ENCODE results near the gene ARHGAP21.
"Not testable (repeated sequence)": the region's sequence is repeated elsewhere in the genome, so short reads cannot be mapped to it uniquely, and the experiment has no call there.

Gene ARHGAP21

DNA sequence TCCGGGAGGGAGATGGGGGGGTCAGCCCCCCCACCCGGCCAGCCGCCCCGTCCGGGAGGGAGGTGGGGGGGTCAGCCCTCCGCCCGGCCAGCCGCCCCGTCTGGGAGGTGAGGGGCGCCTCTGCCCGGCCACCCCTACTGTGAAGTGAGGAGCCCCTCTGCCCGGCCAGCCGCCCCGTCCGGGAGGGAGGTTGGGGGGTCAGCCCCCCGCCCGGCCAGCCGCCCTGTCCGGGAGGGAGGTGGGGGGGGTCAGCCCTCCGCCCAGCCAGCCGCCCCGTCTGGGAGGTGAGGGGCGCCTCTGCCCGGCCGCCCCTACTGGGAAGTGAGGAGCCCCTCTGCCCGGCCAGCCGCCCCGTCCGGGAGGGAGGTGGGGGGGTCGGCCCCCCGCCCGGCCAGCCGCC, 67.4 kb downstream of the ARHGAP21 start:
- H3K9me3 ChIP-seq (ENCODE audit: control extremely low read depth in 1 of 5, control insufficient read depth in 4 of 5, insufficient read depth in 2 of 5, low read depth in 1 of 5, low read length in 4 of 5); H3K27ac ChIP-seq (ENCODE audit: insufficient read depth in 1 of 2, low read depth in 1 of 2, low read length in 2 of 2, poor library complexity in 1 of 2, severe bottlenecking in 2 of 2); DNase-seq; H3K36me3 ChIP-seq (ENCODE audit: control insufficient read depth in 4 of 4, insufficient read depth in 4 of 4, low read length in 3 of 4); H3K4me1 ChIP-seq (ENCODE audit: control extremely low read depth in 1 of 4, control insufficient read depth in 4 of 4, insufficient read depth in 4 of 4, low read length in 3 of 4); H3K27me3 ChIP-seq (replicated peaks in 2 of 5; ENCODE audit: control insufficient read depth in 4 of 5, insufficient read depth in 5 of 5, low read length in 4 of 5); POLR2A ChIA-PET; H3K4me3 ChIP-seq (ENCODE audit: control insufficient read depth in 1 of 7, extremely low read depth in 1 of 7, insufficient read depth in 4 of 7, low read depth in 2 of 7, low read length in 6 of 7); CTCF ChIA-PET: not testable (repeated sequence)
- no CpG with 5 or more reads among the region's 33 CpGs for WGBS (ENCODE audit: insufficient coverage)

DNA sequence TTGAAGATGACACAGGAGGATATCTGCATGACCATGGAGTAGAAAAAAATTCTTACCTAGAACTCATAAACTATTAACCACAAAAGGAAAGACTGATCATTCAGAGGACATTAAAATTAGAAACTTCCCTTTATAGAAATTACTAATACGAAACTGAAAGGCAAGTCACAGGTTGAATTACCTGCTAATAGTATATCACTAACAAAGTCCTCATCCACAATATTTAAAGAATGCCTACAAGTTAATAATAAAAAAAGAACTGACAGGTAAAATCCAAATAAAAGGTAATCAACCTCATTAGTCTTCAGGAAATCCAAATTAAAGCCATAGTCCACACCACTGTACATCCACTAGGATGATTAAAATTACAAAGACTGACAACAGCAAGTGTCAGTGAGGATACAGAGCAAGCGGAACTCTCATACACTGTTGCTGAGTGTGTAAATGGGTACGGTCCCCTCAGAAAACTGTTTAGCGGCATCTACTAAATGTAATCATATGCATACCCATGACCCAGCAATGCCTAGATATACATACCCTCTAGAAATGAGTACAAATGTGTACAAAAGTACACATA, 71.2 kb downstream of the ARHGAP21 start:
- peaks cover 0 to 4% (median 0%) of the 10 kb centered on the region in 4 experiments for H3K36me3 ChIP-seq (ENCODE audit: control insufficient read depth in 4 of 4, insufficient read depth in 4 of 4, low read length in 3 of 4)
- no peak for DNase-seq
- POLR2A ChIA-PET, result no interaction called here
- 90% methylated on average over 2 of the region's 4 CpGs for WGBS (ENCODE audit: insufficient coverage)
- CTCF ChIA-PET, result no interaction called here
- H3K27me3 ChIP-seq (replicated peaks in 2 of 5; ENCODE audit: control insufficient read depth in 4 of 5, insufficient read depth in 5 of 5, low read length in 4 of 5), result no peaks in the 10 kb centered on the region
- H3K9me3 ChIP-seq (ENCODE audit: control extremely low read depth in 1 of 5, control insufficient read depth in 4 of 5, insufficient read depth in 2 of 5, low read depth in 1 of 5, low read length in 4 of 5), result no peaks in the 10 kb centered on the region
- H3K4me3 ChIP-seq (ENCODE audit: control insufficient read depth in 1 of 7, extremely low read depth in 1 of 7, insufficient read depth in 4 of 7, low read depth in 2 of 7, low read length in 6 of 7), result no peak overlapping the region
- no peaks in the 10 kb centered on the region for H3K4me1 ChIP-seq (ENCODE audit: control extremely low read depth in 1 of 4, control insufficient read depth in 4 of 4, insufficient read depth in 4 of 4, low read length in 3 of 4)
- H3K27ac ChIP-seq (ENCODE audit: insufficient read depth in 1 of 2, low read depth in 1 of 2, low read length in 2 of 2, poor library complexity in 1 of 2, severe bottlenecking in 2 of 2), result no peak overlapping the region

- Histone ChIP-seq H3K4me3 (ENCODE audit: control insufficient read depth in 1 of 7, extremely low read depth in 1 of 7, insufficient read depth in 4 of 7, low read depth in 2 of 7, low read length in 6 of 7) (no peak overlapping the region), H3K27ac (ENCODE audit: insufficient read depth in 1 of 2, low read depth in 1 of 2, low read length in 2 of 2, poor library complexity in 1 of 2, severe bottlenecking in 2 of 2) (no peak overlapping the region), H3K4me1 (ENCODE audit: control extremely low read depth in 1 of 4, control insufficient read depth in 4 of 4, insufficient read depth in 4 of 4, low read length in 3 of 4) (no peaks in the 10 kb centered on the region), H3K9me3 (ENCODE audit: control extremely low read depth in 1 of 5, control insufficient read depth in 4 of 5, insufficient read depth in 2 of 5, low read depth in 1 of 5, low read length in 4 of 5) (no peaks in the 10 kb centered on the region), H3K36me3 (ENCODE audit: control insufficient read depth in 4 of 4, insufficient read depth in 4 of 4, low read length in 3 of 4) (peaks cover 0 to 4% (median 0%) of the 10 kb centered on the region in 4 experiments), H3K27me3 (replicated peaks in 2 of 5; ENCODE audit: control insufficient read depth in 4 of 5, insufficient read depth in 5 of 5, low read length in 4 of 5) (no peaks in the 10 kb centered on the region)
- no CpG with 5 or more reads among the region's 2 CpGs for WGBS (ENCODE audit: insufficient coverage)
- POLR2A ChIA-PET, result no interaction called here
- CTCF ChIA-PET, result no interaction called here
- DNase-seq, result no peak
These were observed 71.8 kb downstream of the ARHGAP21 start for GRCh38 chr10:24651923-24652322.

- Histone ChIP-seq H3K27ac (ENCODE audit: insufficient read depth in 1 of 2, low read depth in 1 of 2, low read length in 2 of 2, poor library complexity in 1 of 2, severe bottlenecking in 2 of 2) (no peak overlapping the region), H3K4me1 (ENCODE audit: control extremely low read depth in 1 of 4, control insufficient read depth in 4 of 4, insufficient read depth in 4 of 4, low read length in 3 of 4) (peaks cover 0 to under 1% (median 0%) of the 10 kb centered on the region in 4 experiments), H3K9me3 (ENCODE audit: control extremely low read depth in 1 of 5, control insufficient read depth in 4 of 5, insufficient read depth in 2 of 5, low read depth in 1 of 5, low read length in 4 of 5) (no peaks in the 10 kb centered on the region), H3K4me3 (ENCODE audit: control insufficient read depth in 1 of 7, extremely low read depth in 1 of 7, insufficient read depth in 4 of 7, low read depth in 2 of 7, low read length in 6 of 7) (no peak overlapping the region), H3K27me3 (replicated peaks in 2 of 5; ENCODE audit: control insufficient read depth in 4 of 5, insufficient read depth in 5 of 5, low read length in 4 of 5) (no peaks in the 10 kb centered on the region), H3K36me3 (ENCODE audit: control insufficient read depth in 4 of 4, insufficient read depth in 4 of 4, low read length in 3 of 4) (peaks cover 0 to 4% (median 0%) of the 10 kb centered on the region in 4 experiments)
- DNase-seq, result no peak
- POLR2A ChIA-PET, result no interaction called here
- CTCF ChIA-PET, result interaction anchor here (0.6 to 0.8 kb wide), 2 partner anchors 50 to 165 kb away, joined by 3 read pairs; no protein-coding TSS in a partner anchor
- WGBS (ENCODE audit: insufficient coverage), result 97% methylated on average over 3 of the region's 4 CpGs
These were observed 72.9 kb downstream of the ARHGAP21 start for GRCh38 chr10:24650669-24651391.

GRCh38 chr10:24645784-24646183, 77.9 kb downstream of the ARHGAP21 start:
- Histone ChIP-seq H3K9me3 (ENCODE audit: control extremely low read depth in 1 of 5, control insufficient read depth in 4 of 5, insufficient read depth in 2 of 5, low read depth in 1 of 5, low read length in 4 of 5) (no peaks in the 10 kb centered on the region), H3K27me3 (replicated peaks in 2 of 5; ENCODE audit: control insufficient read depth in 4 of 5, insufficient read depth in 5 of 5, low read length in 4 of 5) (no peaks in the 10 kb centered on the region), H3K36me3 (ENCODE audit: control insufficient read depth in 4 of 4, insufficient read depth in 4 of 4, low read length in 3 of 4) (peaks cover 0 to under 1% (median 0%) of the 10 kb centered on the region in 4 experiments), H3K4me3 (ENCODE audit: control insufficient read depth in 1 of 7, extremely low read depth in 1 of 7, insufficient read depth in 4 of 7, low read depth in 2 of 7, low read length in 6 of 7) (no peak overlapping the region), H3K27ac (ENCODE audit: insufficient read depth in 1 of 2, low read depth in 1 of 2, low read length in 2 of 2, poor library complexity in 1 of 2, severe bottlenecking in 2 of 2) (no peak overlapping the region), H3K4me1 (ENCODE audit: control extremely low read depth in 1 of 4, control insufficient read depth in 4 of 4, insufficient read depth in 4 of 4, low read length in 3 of 4) (peaks cover 0 to 3% (median 1%) of the 10 kb centered on the region in 4 experiments)
- POLR2A ChIA-PET, result no interaction called here
- CTCF ChIA-PET, result interaction anchor here (0.7 to 1.2 kb wide), 2 partner anchors 435 to 442 kb away, joined by 3 read pairs; no protein-coding TSS in a partner anchor
- peak; percentile 7 to 60 (median 31) for DNase-seq

DNA sequence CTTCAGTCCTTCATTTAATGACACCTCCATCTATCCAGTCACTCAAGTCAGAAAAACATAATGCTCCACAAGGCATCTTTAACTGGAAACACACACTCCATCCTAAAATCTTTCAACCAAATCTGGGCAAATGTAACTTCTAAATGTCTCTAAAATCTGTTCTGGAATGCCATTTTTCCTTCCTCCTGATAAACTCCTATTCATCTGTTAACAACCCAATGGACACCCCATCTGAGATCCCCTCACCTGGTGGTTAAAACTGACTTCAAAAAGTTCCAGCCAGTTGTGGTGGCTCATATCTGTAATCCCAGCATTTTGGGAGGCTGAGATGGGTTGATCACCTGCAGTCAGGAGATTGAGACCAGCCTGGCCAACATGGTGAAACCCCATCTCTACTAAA, 78.7 kb downstream of the ARHGAP21 start:
- Histone ChIP-seq H3K36me3 (ENCODE audit: control insufficient read depth in 4 of 4, insufficient read depth in 4 of 4, low read length in 3 of 4) (no peaks in the 10 kb centered on the region), H3K27me3 (replicated peaks in 2 of 5; ENCODE audit: control insufficient read depth in 4 of 5, insufficient read depth in 5 of 5, low read length in 4 of 5) (no peaks in the 10 kb centered on the region), H3K9me3 (ENCODE audit: control extremely low read depth in 1 of 5, control insufficient read depth in 4 of 5, insufficient read depth in 2 of 5, low read depth in 1 of 5, low read length in 4 of 5) (no peaks in the 10 kb centered on the region), H3K27ac (ENCODE audit: insufficient read depth in 1 of 2, low read depth in 1 of 2, low read length in 2 of 2, poor library complexity in 1 of 2, severe bottlenecking in 2 of 2) (no peak overlapping the region), H3K4me1 (ENCODE audit: control extremely low read depth in 1 of 4, control insufficient read depth in 4 of 4, insufficient read depth in 4 of 4, low read length in 3 of 4) (peaks cover 0 to 3% (median 1%) of the 10 kb centered on the region in 4 experiments), H3K4me3 (ENCODE audit: control insufficient read depth in 1 of 7, extremely low read depth in 1 of 7, insufficient read depth in 4 of 7, low read depth in 2 of 7, low read length in 6 of 7) (no peak overlapping the region)
- ChIA-PET POLR2A (no interaction called here), CTCF (no interaction called here)
- no peak for DNase-seq

DNA sequence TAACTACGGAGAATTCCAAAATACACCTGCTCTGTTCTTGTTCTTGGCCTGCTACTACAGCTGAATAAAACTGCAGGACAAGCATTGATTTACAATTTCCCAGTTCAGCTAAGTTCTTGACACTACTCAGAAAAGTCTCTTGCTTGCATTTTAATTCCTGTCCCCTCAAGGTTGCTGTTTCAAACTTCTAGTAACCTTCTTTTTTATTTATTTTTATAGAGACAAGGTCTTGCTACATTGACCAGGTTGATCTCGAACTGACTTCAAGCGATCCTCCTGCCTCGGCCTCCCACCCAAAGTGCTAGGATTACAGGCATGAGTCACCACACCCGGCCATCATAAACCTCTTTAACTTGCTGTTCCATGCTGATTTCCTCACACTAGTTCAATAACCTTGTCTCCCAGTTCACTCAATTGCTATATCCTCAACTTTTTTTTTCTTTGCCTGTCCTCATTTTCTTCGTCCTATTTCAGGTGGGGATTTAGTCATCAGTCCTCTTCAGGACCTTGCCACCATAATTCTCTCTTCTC, 79.9 kb downstream of the ARHGAP21 start:
- H3K27ac ChIP-seq (ENCODE audit: insufficient read depth in 1 of 2, low read depth in 1 of 2, low read length in 2 of 2, poor library complexity in 1 of 2, severe bottlenecking in 2 of 2), result no peak overlapping the region
- POLR2A ChIA-PET, result no interaction called here
- no peak for DNase-seq
- H3K36me3 ChIP-seq (ENCODE audit: control insufficient read depth in 4 of 4, insufficient read depth in 4 of 4, low read length in 3 of 4), result no peaks in the 10 kb centered on the region
- WGBS (ENCODE audit: insufficient coverage), result 96% methylated on average over 6 of the region's 6 CpGs
- H3K27me3 ChIP-seq (replicated peaks in 2 of 5; ENCODE audit: control insufficient read depth in 4 of 5, insufficient read depth in 5 of 5, low read length in 4 of 5), result no peaks in the 10 kb centered on the region
- peaks cover 0 to 3% (median 1%) of the 10 kb centered on the region in 4 experiments for H3K4me1 ChIP-seq (ENCODE audit: control extremely low read depth in 1 of 4, control insufficient read depth in 4 of 4, insufficient read depth in 4 of 4, low read length in 3 of 4)
- H3K9me3 ChIP-seq (ENCODE audit: control extremely low read depth in 1 of 5, control insufficient read depth in 4 of 5, insufficient read depth in 2 of 5, low read depth in 1 of 5, low read length in 4 of 5), result no peaks in the 10 kb centered on the region
- CTCF ChIA-PET, result interaction anchor here (0.6 to 3.9 kb wide), 7 partner anchors 10 to 437 kb away, joined by 3 to 17 read pairs (median 8); no protein-coding TSS in a partner anchor
- no peak overlapping the region for H3K4me3 ChIP-seq (ENCODE audit: control insufficient read depth in 1 of 7, extremely low read depth in 1 of 7, insufficient read depth in 4 of 7, low read depth in 2 of 7, low read length in 6 of 7)
